OCI-LY1 (cell line): Measurements from ENCODE around the gene TMEM196.
"Not testable (repeated sequence)": the region's sequence is repeated elsewhere in the genome, so short reads cannot be mapped to it uniquely, and the experiment has no call there.

Source experiments
- H2AFZ ChIP-seq: fragments of 200-600 bp; sonication (generic), shearing (Covaris generic); 2 replicates; pipeline ENCODE4 v1.6.0; 2014; ENCODE audit warnings: antibody characterized with exemption, mild to moderate bottlenecking, low read length
- H3F3A ChIP-seq: fragments of 200-600 bp; sonication (generic), shearing (Covaris generic); 2 replicates; pipeline ENCODE4 v1.6.0; 2014; ENCODE audit warnings: mild to moderate bottlenecking, antibody characterized with exemption, low read length, moderate library complexity; ENCODE audit not compliant: insufficient read depth
- H3K27ac ChIP-seq: fragments of 200-600 bp; sonication (generic); 2 replicates; pipeline ENCODE4 v1.5.1; 2014; ENCODE audit warnings: low read length, mixed run types, mild to moderate bottlenecking, low read depth; ENCODE audit not compliant: poor library complexity, severe bottlenecking
- H3K27me3 ChIP-seq: fragments of 200-600 bp; sonication (generic); 2 replicates; pipeline ENCODE4 v1.6.0; 2014; ENCODE audit warnings: antibody characterized with exemption, mild to moderate bottlenecking, low read length, moderate library complexity; ENCODE audit not compliant: insufficient read depth
- H3K36me3 ChIP-seq: fragments of 200-600 bp; sonication (generic); 2 replicates; pipeline ENCODE4 v1.6.1; 2014; ENCODE audit warnings: mild to moderate bottlenecking, antibody characterized with exemption, low read length, moderate library complexity, mixed read lengths; ENCODE audit not compliant: insufficient read depth
- H3K4me1 ChIP-seq: fragments of 200-600 bp; sonication (generic); 2 replicates; pipeline ENCODE4 v1.5.1; 2014; ENCODE audit warnings: mild to moderate bottlenecking, low read length, moderate library complexity; ENCODE audit not compliant: insufficient read depth, severe bottlenecking
- H3K4me2 ChIP-seq: fragments of 200-600 bp; sonication (generic), shearing (Covaris generic); 2 replicates; pipeline ENCODE4 v1.6.1; 2014; ENCODE audit warnings: low read length
- H3K4me3 ChIP-seq: fragments of 200-600 bp; sonication (generic); 2 replicates; pipeline ENCODE4 v1.5.1; 2014; ENCODE audit warnings: low read length, low read depth, mild to moderate bottlenecking, mixed read lengths; ENCODE audit not compliant: poor library complexity, severe bottlenecking
- H3K79me2 ChIP-seq: fragments of 200-600 bp; shearing (Covaris generic); 2 replicates; pipeline ENCODE4 v1.6.1; 2016; ENCODE audit warnings: mixed run types, low read length, mixed read lengths; ENCODE audit not compliant: insufficient read depth
- H3K9ac ChIP-seq: fragments of 200-600 bp; sonication (generic), shearing (Covaris generic); 2 replicates; pipeline ENCODE4 v1.6.1; 2014; ENCODE audit warnings: mild to moderate bottlenecking, low read length, mixed read lengths
- H3K9me2 ChIP-seq: fragments of 200-600 bp; sonication (generic), shearing (Covaris generic); 2 replicates; pipeline ENCODE4 v1.6.1; 2014; ENCODE audit warnings: low read depth, mild to moderate bottlenecking, low read length, mixed read lengths
- H3K9me3 ChIP-seq: fragments of 200-600 bp; shearing (Covaris generic); 2 replicates; pipeline ENCODE4 v1.6.1; 2014; ENCODE audit warnings: low read length, mixed read lengths
- H4K20me1 ChIP-seq: fragments of 200-600 bp; sonication (generic), shearing (Covaris generic); 2 replicates; pipeline ENCODE4 v1.6.0; 2016; ENCODE audit warnings: mild to moderate bottlenecking, low read length; ENCODE audit not compliant: insufficient read depth
- EZH2 ChIP-seq: fragments of 200-600 bp; sonication (generic), shearing (Covaris generic); IDR thresholded peaks from 2 replicates; pipeline ENCODE4 v1.8.0; 2017; ENCODE audit warnings: borderline replicate concordance, mixed run types, mild to moderate bottlenecking, antibody characterized with exemption, low read length, moderate library complexity, mixed read lengths
- TF ChIP-seq, protein P1 (sequence below): fragments of 200-600 bp; sonication (generic), shearing (Covaris generic); IDR thresholded peaks from 2 replicates; pipeline ENCODE4 v1.5.1; 2017; ENCODE audit warnings: mild to moderate bottlenecking, antibody characterized with exemption, low read length, moderate library complexity, mixed read lengths

TMEM196 gene

DNA sequence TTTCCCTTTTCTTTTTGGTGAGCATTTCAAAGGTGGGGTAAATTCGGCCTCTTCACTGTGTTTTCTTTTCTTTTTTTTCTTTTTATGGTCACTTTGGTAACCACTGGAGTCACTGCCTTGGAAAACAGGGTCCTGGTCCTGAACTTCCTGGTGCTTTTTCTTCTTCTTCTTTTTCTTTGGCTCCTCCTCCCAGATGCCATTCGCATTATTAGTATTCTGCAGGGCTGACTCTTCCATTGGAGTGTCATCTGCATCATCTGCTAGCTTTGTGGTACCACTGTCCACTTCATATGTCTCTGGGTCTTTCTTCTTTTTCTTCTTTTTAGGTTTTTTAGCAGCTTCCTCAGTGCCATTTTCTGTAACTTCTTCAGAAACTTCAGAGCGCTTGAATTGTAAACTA lies 75.1 kb downstream of the TMEM196 start:
- peaks cover 7% of the 10 kb centered on the region; the same call in 1 of the 2 replicates for H3K79me2 ChIP-seq
- H3K4me2 ChIP-seq: no peak overlapping the region
- H3K27me3 ChIP-seq: no peaks in the 10 kb centered on the region
- H3F3A ChIP-seq: no peaks in the 10 kb centered on the region
- H3K9me3 ChIP-seq: no peaks in the 10 kb centered on the region
- TF ChIP-seq, protein P1, sequence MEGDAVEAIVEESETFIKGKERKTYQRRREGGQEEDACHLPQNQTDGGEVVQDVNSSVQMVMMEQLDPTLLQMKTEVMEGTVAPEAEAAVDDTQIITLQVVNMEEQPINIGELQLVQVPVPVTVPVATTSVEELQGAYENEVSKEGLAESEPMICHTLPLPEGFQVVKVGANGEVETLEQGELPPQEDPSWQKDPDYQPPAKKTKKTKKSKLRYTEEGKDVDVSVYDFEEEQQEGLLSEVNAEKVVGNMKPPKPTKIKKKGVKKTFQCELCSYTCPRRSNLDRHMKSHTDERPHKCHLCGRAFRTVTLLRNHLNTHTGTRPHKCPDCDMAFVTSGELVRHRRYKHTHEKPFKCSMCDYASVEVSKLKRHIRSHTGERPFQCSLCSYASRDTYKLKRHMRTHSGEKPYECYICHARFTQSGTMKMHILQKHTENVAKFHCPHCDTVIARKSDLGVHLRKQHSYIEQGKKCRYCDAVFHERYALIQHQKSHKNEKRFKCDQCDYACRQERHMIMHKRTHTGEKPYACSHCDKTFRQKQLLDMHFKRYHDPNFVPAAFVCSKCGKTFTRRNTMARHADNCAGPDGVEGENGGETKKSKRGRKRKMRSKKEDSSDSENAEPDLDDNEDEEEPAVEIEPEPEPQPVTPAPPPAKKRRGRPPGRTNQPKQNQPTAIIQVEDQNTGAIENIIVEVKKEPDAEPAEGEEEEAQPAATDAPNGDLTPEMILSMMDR: no peak
- TF ChIP-seq EZH2: no peak
- no peak overlapping the region for H3K4me3 ChIP-seq
- no peak overlapping the region for H3K9ac ChIP-seq
- H2AFZ ChIP-seq: no peak overlapping the region
- H3K27ac ChIP-seq: no peak overlapping the region
- no peaks in the 10 kb centered on the region for H4K20me1 ChIP-seq
- peaks cover 57% of the 10 kb centered on the region for H3K36me3 ChIP-seq
- H3K9me2 ChIP-seq: no peaks in the 10 kb centered on the region
- no peaks in the 10 kb centered on the region for H3K4me1 ChIP-seq

DNA sequence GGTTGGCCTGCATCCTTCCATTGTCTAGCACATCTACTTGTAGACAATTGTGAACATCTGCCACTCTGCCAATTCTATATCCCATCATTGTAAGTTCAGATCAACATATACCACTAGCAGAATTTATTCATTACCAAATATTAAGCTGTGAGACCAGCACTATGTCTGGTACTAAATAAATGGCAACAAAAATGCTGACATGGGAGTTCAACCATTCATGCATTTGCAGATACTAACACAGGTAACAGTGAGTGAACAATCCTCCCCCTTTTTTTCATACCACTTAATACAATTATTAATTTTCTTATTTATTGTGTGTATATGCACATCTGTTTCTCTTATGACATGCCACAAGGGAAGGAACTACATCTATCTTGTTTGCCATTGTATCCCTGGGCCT lies 76.5 kb downstream of the TMEM196 start:
- H3K4me2 ChIP-seq: no peak overlapping the region
- no peaks in the 10 kb centered on the region for H3K4me1 ChIP-seq
- H3K79me2 ChIP-seq: no peaks in the 10 kb centered on the region
- H3K4me3 ChIP-seq: no peak overlapping the region
- no peaks in the 10 kb centered on the region for H3K9me2 ChIP-seq
- no peaks in the 10 kb centered on the region for H3K9me3 ChIP-seq
- H2AFZ ChIP-seq: no peak overlapping the region
- H3K36me3 ChIP-seq: peaks cover 42% of the 10 kb centered on the region
- H3F3A ChIP-seq: no peaks in the 10 kb centered on the region
- no peak overlapping the region for H3K9ac ChIP-seq
- H4K20me1 ChIP-seq: no peaks in the 10 kb centered on the region
- H3K27me3 ChIP-seq: no peaks in the 10 kb centered on the region
- TF ChIP-seq EZH2: no peak
- TF ChIP-seq, protein P1: no peak
- H3K27ac ChIP-seq: no peak overlapping the region

DNA sequence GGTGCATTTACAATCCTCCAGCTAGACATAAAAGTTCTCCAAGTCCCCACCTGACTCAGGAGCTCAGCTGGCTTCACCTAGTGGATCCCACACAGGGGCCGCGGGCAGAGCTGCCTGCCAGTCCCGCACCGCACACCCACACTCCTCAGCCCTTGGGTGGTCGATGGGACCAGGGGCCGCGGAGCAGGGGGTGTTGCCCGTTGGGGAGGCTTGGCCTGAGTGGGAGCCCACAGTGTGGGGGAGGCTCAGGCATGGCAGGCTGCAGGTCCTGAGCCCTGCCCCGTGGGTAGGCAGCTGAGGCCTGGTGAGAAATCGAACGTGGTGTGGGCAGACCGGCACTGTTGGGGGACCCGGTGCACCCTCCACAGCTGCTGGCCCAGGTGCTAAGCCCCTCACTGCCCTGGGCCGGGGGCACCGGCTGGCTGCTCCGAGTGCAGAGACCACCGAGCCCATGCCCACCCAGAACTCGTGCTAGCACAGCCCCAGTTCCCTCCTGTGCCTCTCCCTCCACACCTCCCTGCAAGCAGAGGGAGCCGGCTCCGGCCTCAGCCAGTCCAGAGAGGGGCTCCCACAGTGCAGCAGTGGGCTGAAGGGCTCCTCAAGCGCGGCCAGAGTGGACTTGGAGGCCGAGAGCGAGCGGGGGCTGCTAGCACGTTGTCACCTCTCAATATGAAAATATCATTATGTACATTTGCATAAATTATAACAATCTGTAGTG lies 81.1 kb downstream of the TMEM196 start:
- H3K79me2 ChIP-seq: no peaks in the 10 kb centered on the region

DNA sequence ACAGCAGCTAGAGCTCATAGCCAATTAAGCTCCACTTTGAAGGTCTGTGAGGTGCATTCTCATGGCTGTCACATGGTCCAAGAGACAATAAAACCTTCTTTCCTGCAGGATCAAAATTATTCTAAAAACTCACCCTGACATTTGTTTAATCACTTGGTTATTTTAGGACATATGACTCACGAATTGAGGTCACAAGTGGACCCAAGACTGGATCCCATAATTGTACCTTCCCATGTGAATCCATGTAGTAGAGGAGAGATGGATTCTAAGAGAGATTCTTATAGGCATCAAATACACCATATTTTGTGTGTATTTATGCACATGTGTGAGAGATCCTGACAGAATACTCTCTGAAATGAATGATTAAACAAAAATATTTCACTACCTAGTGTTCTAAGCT lies 82.7 kb downstream of the TMEM196 start:
- Histone ChIP-seq H4K20me1 (no peaks in the 10 kb centered on the region), H3K36me3 (no peaks in the 10 kb centered on the region), H3K79me2 (no peaks in the 10 kb centered on the region), H3K9ac (no peak overlapping the region), H3F3A (no peaks in the 10 kb centered on the region), H3K4me3 (no peak overlapping the region), H3K4me1 (no peaks in the 10 kb centered on the region), H3K9me3 (no peaks in the 10 kb centered on the region), H3K27ac (no peak overlapping the region), H3K27me3 (no peaks in the 10 kb centered on the region), H3K9me2 (no peaks in the 10 kb centered on the region), H2AFZ (no peak overlapping the region), H3K4me2 (no peak overlapping the region)
- TF ChIP-seq EZH2: no peak
- TF ChIP-seq, protein P1: no peak

More for the DNA sequence above, 81.1 kb downstream of the TMEM196 start:
- Histone ChIP-seq H3K9ac (no peak overlapping the region), H3K4me1 (no peaks in the 10 kb centered on the region), H4K20me1 (no peaks in the 10 kb centered on the region), H3K36me3 (peaks cover 5% of the 10 kb centered on the region; the same call in 1 of the 2 replicates), H3K9me3 (no peaks in the 10 kb centered on the region), H3K9me2 (no peaks in the 10 kb centered on the region), H3K27me3 (no peaks in the 10 kb centered on the region), H3K4me3 (no peak overlapping the region), H3K27ac (no peak overlapping the region), H3F3A (no peaks in the 10 kb centered on the region), H2AFZ (no peak overlapping the region), H3K4me2 (no peak overlapping the region)
- no peak for TF ChIP-seq EZH2

DNA sequence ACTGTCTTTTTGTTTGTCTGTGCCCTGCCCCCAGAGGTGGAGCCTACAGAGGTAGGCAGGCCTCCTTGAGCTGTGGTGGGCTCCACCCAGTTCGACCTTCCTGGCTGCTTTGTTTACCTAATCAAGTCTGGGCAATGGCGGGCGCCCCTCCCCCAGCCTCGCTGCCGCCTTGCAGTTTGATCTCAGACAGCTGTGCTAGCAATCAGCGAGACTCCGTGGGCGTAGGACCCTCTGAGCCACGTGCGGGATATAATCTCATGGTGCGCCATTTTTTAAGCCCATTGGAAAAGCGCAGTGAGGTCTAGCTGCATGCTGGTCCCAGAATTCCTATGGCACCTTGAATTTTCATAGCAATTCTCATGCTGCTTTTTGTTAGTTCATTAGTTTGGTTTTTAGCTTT lies 84.3 kb downstream of the TMEM196 start:
- H4K20me1 ChIP-seq, H3K9me3 ChIP-seq, H3K9ac ChIP-seq, H3K79me2 ChIP-seq, H3K4me1 ChIP-seq, H3K9me2 ChIP-seq, H2AFZ ChIP-seq, H3K4me2 ChIP-seq, H3K27ac ChIP-seq, H3F3A ChIP-seq, H3K27me3 ChIP-seq, H3K4me3 ChIP-seq, H3K36me3 ChIP-seq: not testable (repeated sequence)
